HTERT RPE-1 (cell line): ENCODE data around the gene CTDSP2.
"Not testable (repeated sequence)": the region's sequence is repeated elsewhere in the genome, so short reads cannot be mapped to it uniquely, and the experiment has no call there.

Experiments
- in situ Hi-C: fragments of 300-500 bp; cut with MboI; formaldehyde crosslinking; loops from 4 replicates; pipeline ENCODE4 v1.14.3; 2020; ENCODE audit warnings: low sequenced_read_pairs

CTDSP2 gene

GRCh38 chr12:57882575-57882974 is 36.0 kb upstream of the CTDSP2 start:
- in situ Hi-C loops: no loop called here

GRCh38 chr12:57881475-57881874 is 34.9 kb upstream of the CTDSP2 start:
- in situ Hi-C loops: no loop called here

DNA sequence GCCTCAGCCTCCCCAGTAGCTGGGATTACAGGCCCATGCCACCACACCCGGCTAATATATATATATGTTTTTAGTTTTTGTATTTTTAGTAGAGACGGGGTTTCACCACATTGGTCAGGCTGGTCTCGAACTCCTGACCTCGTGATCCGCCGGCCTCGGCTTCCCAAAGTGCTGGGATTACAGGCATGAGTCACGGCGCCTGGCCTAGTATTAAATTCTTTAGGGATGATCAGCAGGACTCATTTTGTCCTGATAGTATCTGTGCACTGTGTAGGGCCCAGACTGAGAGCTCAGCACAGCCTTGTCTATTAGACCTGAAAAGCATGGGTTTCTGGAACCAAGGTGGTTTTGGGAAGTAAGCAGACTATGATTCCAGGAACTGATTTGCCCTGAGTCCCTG is 34.5 kb upstream of the CTDSP2 start:
- in situ Hi-C loops: not testable (repeated sequence)

- in situ Hi-C loops: no loop called here
Observed at GRCh38 chr12:57877876-57878275, 31.3 kb upstream of the CTDSP2 start.

- in situ Hi-C loops: no loop called here
Observed at GRCh38 chr12:57875753-57876547, 29.4 kb upstream of the CTDSP2 start.

- in situ Hi-C loops: no loop called here
Observed at GRCh38 chr12:57874166-57875108, 27.9 kb upstream of the CTDSP2 start.

DNA sequence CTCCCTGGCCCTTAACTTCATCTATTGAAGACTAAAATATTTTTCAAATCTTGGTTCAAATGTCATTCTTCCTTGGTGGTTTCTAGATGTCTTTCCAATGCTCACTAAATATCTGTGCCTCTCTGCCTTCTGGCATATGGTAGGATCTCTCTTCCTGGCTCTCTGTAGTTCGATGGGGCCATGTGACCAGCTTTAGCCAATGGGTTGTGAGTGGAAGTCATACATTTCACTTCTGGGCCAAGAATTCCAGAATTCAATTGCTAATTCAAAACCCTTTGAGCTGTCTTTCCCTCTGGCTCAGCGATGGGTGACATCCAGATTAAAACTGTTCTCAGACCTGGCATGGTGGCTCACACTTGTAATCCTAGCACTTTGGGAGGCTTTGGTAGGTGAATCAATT is 25.8 kb upstream of the CTDSP2 start:
- in situ Hi-C loops: no loop called here

DNA sequence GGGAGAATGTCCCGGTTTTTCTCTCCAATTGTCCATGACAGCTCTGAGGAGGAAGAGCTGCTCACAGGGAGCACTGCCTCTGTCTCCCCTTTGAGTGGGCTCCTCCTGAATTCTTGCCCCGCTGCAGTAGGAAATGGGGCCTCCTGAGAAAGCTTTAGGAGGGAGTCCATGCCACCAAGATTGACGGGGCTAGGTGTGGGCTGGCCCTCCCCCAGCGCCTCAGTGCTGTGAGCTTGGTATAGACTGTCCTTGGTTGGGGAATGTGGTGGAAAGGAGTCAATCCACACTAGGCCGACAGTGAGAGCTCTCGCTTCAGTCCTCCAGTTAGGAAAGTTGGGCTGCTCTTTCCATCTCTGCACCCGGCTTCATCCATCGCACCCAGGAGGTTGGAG is 23.4 kb upstream of the CTDSP2 start:
- in situ Hi-C loops: no loop called here

DNA sequence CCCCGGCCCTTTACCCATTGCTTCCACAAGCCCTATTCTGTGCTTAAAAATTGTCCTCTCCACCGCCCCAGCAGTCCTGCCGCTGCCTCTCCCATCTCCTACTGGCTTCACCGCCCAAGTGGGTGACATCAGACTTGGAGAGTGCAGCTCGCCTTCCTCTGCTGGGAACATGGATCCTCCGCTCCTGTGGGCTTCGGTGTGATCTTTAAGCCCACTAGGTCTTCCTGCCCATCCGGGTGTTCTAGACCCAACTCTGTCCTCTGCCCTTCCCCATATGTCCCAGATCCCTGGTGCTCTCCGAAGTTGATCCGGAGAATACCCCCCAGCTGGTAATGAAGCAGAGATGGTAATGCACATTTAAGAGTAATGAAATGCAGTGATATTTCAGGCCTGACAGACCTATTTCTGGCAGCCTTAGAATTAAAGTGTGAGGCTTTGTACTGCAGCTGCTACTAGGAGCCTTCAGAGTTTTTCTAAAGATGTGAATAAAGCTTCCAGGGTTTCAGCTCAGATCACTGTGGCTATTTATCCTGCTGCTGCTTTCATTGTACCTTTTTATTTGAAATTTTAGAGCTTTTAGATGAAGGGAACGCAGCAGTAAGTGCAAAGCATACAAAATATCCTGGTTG is 22.9 kb upstream of the CTDSP2 start:
- in situ Hi-C loops: no loop called here

DNA sequence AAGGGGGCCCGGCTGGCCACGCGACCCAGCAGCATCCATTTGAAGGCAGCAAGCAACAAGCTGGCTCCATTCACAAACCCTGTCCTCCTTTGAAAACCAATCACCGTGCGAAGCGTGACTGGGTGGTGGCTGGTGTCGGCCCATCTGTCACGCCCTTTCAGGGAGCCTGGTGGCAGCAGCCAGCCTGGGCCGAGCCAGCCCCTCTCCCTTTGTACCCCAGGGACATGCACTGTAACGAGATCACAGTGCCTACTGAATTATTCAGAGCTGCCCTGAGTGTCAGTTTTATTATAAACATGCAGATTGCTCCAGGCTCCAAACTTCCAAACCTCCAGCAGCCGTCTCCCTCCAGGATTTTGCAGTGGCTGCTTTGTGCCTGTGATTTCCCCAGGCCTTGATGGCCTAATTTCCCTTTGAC is 22.3 kb upstream of the CTDSP2 start:
- in situ Hi-C loops: no loop called here

DNA sequence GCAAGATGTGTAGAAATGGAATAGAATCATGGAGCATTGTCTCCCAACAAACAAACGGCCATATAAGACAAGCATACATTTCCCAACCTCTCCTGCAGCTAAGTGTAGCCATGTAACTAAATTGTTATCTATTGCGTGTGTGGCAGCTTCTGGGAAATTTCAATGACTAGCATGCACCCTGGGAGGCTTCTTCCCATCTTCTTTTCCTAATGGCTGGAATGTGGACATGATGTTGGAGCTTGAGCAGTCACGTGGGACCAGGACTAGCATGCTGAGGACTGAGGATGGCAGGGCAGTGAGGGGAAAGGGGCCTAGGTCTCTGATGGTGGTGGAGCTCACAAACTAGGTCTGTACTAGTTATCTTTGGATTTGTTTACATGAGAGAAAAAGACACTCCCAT is 21.7 kb upstream of the CTDSP2 start:
- in situ Hi-C loops: no loop called here

GRCh38 chr12:57866308-57867019 is 19.9 kb upstream of the CTDSP2 start:
- in situ Hi-C loops: no loop called here

GRCh38 chr12:57865084-57865751 is 18.7 kb upstream of the CTDSP2 start:
- in situ Hi-C loops: no loop called here

- in situ Hi-C loops: no loop called here
Observed at GRCh38 chr12:57864442-57865083, 18.0 kb upstream of the CTDSP2 start.

DNA sequence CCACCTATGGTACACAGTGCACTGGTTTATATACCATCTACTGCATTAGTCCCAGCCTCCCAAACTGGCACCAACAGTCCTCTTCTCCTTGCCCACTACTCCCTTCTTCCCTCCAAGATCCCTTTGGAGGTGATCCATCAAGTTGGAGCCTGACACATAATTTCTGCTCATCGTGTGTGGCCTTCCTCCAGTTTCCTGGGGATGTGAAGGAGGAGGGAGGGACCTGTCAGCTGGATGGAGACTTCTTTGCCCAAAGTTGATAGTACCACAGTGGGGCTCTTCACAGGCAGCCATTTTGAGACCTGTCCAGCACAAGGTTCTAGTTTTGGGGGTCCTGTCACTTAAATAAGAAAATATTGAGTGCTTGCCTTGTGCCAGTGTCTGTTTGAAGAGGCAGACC is 17.1 kb upstream of the CTDSP2 start:
- in situ Hi-C loops: no loop called here

DNA sequence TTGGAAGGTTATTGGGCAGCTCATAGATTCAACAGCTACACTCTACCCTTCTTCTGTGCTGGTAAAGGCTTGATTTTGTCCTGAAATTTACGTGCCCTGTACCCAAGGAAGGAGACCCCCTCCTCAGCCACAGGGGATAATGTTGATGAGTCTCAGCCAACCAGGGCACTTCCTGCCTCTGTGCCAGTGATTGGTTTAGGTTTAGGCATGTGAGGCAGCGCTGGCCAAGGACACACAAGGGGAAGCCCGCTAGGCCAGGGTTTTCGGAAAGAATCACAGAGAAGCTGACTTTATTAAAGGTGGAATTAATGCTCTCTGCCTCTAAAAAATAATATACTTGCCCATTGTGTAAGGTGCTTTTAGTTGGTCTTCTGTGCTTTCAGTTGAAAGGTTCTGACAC is 15.4 kb upstream of the CTDSP2 start:
- in situ Hi-C loops: no loop called here

DNA sequence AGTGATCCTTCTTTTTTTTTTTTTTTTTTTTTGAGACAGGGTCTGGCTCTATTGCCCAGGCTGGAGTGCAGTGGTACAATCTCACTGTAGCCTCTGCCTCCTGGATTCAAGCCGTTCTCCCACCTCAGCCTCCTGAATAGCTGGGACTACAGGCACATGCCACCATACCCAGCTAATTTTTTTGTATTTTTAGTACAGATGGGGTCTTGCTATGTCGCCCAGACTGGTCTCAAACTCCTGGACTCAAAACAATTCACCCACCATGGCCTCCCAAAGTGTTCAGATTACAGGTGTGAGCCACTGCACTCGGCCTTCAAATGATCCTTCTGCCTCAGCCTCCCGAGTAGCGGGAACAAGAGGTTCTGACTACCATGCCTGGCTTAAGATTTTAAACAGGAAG is 14.4 kb upstream of the CTDSP2 start:
- in situ Hi-C loops: not testable (repeated sequence)

DNA sequence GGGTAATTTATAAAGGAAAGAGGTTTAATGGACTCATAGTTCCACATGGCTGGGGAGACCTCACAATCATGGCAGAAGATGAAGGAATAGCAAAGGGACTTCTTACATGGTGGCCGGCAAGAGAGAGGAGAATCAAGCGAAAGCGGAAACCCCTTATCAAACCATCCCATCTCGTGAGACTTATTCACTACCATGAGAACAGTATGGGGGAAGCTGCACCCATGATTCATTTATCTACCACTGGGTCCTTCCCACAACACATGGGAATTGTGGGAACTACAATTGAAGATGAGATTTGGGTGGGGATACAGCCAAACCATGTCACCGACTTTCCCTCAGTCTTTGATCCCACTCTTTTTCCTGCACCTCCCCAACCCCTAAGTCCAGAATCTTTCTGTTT is 12.6 kb upstream of the CTDSP2 start:
- in situ Hi-C loops: no loop called here

DNA sequence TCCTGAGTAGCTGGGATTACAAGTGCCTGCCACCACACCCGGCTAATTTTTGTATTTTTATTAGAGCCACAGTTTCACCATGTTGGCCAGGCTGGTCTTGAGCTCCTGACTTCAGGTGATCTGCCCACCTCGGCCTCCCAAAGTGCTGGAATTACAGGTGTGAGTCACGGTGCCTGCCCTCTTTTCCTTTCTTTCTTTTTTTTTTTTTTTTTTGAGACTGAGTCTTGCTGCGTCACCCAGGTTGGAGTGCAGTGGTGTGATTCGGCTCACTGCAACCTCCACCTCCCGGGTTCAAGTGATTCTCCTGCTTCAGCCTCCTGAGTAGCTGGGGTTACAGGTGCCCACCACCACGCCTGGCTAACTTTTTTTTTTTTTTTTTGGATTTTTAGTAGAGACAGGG is 11.6 kb upstream of the CTDSP2 start:
- in situ Hi-C loops: not testable (repeated sequence)

GRCh38 chr12:57854965-57855364 is 8.4 kb upstream of the CTDSP2 start:
- in situ Hi-C loops: no loop called here
